SK-N-SH (cell line): ENCODE results near the gene SSX2IP.

ENCODE experiments used
- ELF1 ChIP-seq: IDR thresholded peaks from 2 replicates; pipeline ENCODE4 v1.4.0; 2012
- FOXJ3 ChIP-seq: sonication (generic); formaldehyde crosslinking; IDR thresholded peaks from 2 replicates; pipeline ENCODE4 v1.5.1; 2020; ENCODE audit warnings: mild to moderate bottlenecking, missing genetic modification reagents
- FOXM1 ChIP-seq: IDR thresholded peaks from 2 replicates; pipeline ENCODE4 v1.4.0; 2012; ENCODE audit warnings: low read depth, mild to moderate bottlenecking
- MAX ChIP-seq: IDR thresholded peaks from 2 replicates; pipeline ENCODE4 v1.4.0; 2012; ENCODE audit warnings: low read depth
- MXI1 ChIP-seq: IDR thresholded peaks from 2 replicates; pipeline ENCODE4 v1.6.1; 2012; ENCODE audit warnings: mild to moderate bottlenecking, low read depth, low read length, improper control_type of control experiment
- POLR2AphosphoS5 ChIP-seq: IDR thresholded peaks from 2 replicates; pipeline ENCODE4 v1.6.1; 2012; ENCODE audit warnings: low read depth, low read length
- RFX5 ChIP-seq: IDR thresholded peaks from 2 replicates; pipeline ENCODE4 v1.6.1; 2012; ENCODE audit warnings: mild to moderate bottlenecking, improper control_type of control experiment, low read length
- RXRA ChIP-seq: IDR thresholded peaks from 2 replicates; pipeline ENCODE4 v1.4.0; 2012; ENCODE audit warnings: low read depth, mild to moderate bottlenecking, borderline replicate concordance
- SMC3 ChIP-seq: IDR thresholded peaks from 2 replicates; pipeline ENCODE4 v1.6.1; 2012; ENCODE audit warnings: low read depth, low read length, improper control_type of control experiment
- YY1 ChIP-seq: IDR thresholded peaks from 2 replicates; pipeline ENCODE4 v1.4.0; 2012; ENCODE audit warnings: low read depth, mild to moderate bottlenecking
- TF ChIP-seq, protein P1 (sequence below): fragments of 200-600 bp; sonication (generic); IDR thresholded peaks from 2 replicates; pipeline ENCODE4 v1.6.1; 2017; ENCODE audit warnings: antibody characterized with exemption, mild to moderate bottlenecking, moderate library complexity
- TF ChIP-seq, protein P2 (sequence below): IDR thresholded peaks from 2 replicates; pipeline ENCODE4 v1.4.0; 2012; ENCODE audit warnings: low read depth, borderline replicate concordance
- TF ChIP-seq, protein P3 (sequence below): IDR thresholded peaks from 2 replicates; pipeline ENCODE4 v1.6.1; 2012; ENCODE audit warnings: mild to moderate bottlenecking, low read depth, low read length, moderate library complexity

DNA sequence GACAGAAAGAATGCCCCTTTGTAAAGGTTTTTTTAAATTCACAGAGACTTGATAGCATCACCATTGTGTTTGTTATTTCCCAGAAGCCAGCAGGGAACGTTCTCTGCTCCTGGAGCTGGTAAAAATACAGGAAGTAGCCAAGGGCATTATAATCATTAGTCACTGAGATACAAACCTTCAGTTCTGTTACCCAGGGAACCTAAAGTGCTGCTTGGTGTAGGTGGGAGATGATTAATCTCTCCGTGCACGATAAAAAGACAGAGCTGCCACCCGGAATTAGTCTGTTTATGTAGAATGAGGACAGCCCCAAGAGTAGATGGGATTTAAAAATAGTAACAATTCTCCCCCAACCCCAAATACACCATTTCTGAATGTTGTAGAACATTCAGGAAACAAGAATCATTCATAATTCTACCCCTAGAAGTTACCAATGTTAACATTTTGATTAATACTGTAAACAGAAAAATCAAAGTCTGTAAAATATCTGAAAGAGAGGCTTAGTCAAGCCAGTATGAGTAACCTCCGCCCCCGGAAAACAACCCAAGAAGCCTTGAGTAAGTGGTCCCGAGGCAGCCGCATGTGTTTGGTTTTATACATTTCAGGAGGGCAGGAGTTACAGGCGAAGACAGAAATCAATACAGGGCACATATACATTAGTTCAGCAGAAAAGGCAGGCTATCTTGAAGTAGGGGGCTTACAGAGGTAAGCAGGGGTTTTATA is 70.7 kb downstream of the SSX2IP start:
- TF ChIP-seq, protein P1, sequence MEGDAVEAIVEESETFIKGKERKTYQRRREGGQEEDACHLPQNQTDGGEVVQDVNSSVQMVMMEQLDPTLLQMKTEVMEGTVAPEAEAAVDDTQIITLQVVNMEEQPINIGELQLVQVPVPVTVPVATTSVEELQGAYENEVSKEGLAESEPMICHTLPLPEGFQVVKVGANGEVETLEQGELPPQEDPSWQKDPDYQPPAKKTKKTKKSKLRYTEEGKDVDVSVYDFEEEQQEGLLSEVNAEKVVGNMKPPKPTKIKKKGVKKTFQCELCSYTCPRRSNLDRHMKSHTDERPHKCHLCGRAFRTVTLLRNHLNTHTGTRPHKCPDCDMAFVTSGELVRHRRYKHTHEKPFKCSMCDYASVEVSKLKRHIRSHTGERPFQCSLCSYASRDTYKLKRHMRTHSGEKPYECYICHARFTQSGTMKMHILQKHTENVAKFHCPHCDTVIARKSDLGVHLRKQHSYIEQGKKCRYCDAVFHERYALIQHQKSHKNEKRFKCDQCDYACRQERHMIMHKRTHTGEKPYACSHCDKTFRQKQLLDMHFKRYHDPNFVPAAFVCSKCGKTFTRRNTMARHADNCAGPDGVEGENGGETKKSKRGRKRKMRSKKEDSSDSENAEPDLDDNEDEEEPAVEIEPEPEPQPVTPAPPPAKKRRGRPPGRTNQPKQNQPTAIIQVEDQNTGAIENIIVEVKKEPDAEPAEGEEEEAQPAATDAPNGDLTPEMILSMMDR, result no peak
- peak; percentile 67; the same call in 1 of the 2 replicates for TF ChIP-seq POLR2AphosphoS5
- TF ChIP-seq FOXJ3 (CRISPR knock-in tag), result no peak
- TF ChIP-seq MAX, result no peak
- TF ChIP-seq ELF1, result peak; percentile 68
- TF ChIP-seq, protein P2, sequence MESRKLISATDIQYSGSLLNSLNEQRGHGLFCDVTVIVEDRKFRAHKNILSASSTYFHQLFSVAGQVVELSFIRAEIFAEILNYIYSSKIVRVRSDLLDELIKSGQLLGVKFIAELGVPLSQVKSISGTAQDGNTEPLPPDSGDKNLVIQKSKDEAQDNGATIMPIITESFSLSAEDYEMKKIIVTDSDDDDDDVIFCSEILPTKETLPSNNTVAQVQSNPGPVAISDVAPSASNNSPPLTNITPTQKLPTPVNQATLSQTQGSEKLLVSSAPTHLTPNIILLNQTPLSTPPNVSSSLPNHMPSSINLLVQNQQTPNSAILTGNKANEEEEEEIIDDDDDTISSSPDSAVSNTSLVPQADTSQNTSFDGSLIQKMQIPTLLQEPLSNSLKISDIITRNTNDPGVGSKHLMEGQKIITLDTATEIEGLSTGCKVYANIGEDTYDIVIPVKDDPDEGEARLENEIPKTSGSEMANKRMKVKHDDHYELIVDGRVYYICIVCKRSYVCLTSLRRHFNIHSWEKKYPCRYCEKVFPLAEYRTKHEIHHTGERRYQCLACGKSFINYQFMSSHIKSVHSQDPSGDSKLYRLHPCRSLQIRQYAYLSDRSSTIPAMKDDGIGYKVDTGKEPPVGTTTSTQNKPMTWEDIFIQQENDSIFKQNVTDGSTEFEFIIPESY, result no peak
- TF ChIP-seq, protein P3, sequence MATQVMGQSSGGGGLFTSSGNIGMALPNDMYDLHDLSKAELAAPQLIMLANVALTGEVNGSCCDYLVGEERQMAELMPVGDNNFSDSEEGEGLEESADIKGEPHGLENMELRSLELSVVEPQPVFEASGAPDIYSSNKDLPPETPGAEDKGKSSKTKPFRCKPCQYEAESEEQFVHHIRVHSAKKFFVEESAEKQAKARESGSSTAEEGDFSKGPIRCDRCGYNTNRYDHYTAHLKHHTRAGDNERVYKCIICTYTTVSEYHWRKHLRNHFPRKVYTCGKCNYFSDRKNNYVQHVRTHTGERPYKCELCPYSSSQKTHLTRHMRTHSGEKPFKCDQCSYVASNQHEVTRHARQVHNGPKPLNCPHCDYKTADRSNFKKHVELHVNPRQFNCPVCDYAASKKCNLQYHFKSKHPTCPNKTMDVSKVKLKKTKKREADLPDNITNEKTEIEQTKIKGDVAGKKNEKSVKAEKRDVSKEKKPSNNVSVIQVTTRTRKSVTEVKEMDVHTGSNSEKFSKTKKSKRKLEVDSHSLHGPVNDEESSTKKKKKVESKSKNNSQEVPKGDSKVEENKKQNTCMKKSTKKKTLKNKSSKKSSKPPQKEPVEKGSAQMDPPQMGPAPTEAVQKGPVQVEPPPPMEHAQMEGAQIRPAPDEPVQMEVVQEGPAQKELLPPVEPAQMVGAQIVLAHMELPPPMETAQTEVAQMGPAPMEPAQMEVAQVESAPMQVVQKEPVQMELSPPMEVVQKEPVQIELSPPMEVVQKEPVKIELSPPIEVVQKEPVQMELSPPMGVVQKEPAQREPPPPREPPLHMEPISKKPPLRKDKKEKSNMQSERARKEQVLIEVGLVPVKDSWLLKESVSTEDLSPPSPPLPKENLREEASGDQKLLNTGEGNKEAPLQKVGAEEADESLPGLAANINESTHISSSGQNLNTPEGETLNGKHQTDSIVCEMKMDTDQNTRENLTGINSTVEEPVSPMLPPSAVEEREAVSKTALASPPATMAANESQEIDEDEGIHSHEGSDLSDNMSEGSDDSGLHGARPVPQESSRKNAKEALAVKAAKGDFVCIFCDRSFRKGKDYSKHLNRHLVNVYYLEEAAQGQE, result 0 out of 2 replicates have a peak, but pooled peaks have one; percentile 9
- TF ChIP-seq FOXM1, result no peak
- TF ChIP-seq YY1, result no peak
- TF ChIP-seq RFX5, result no peak; the same call in 1 of the 2 replicates
- TF ChIP-seq RXRA, result no peak
- TF ChIP-seq MXI1, result 0 out of 2 replicates have a peak, but pooled peaks have one; percentile 39
- no peak for TF ChIP-seq SMC3
